ENCODE data around the gene ATP6V1G3.

- TF ChIP-seq CTCF (IDR thresholded peaks at IDR 0.05) (no peak), EP300 (IDR thresholded peaks at IDR 0.05) (no peak)
Observed at GRCh38 chr1:198493329-198493728, 47.2 kb downstream of the ATP6V1G3 start.
